DND-41 (cell line): ENCODE results near the gene NFKBIL1.

Experiments
- ATAC-seq: fragments of 200-7000 bp; cut with Tn5 transposase; 3 replicates; pipeline ENCODE4 v1.9.1; 2021; ENCODE audit warnings: low read depth; ENCODE audit not compliant: insufficient read depth
- DNase-seq: peaks from one replicate; pipeline ENCODE4 v3.0.0-alpha.2; 2020
- H2AFZ ChIP-seq: 2 replicates; pipeline ENCODE4 v1.6.0; 2012; ENCODE audit warnings: low read depth, low read length
- H3K27ac ChIP-seq: 2 replicates; pipeline ENCODE4 v1.5.1; 2012; ENCODE audit warnings: low read length, inconsistent platforms
- H3K27me3 ChIP-seq: fragments of 200-600 bp; sonication (generic); 2 replicates; pipeline ENCODE4 v1.6.0; 2012; ENCODE audit warnings: low read length, mild to moderate bottlenecking, inconsistent platforms; ENCODE audit not compliant: insufficient read depth, poor library complexity
- H3K36me3 ChIP-seq: 2 replicates; pipeline ENCODE4 v1.5.1; 2012; ENCODE audit warnings: low read length, inconsistent platforms; ENCODE audit not compliant: insufficient read depth
- H3K4me1 ChIP-seq: 2 replicates; pipeline ENCODE4 v1.5.1; 2012; ENCODE audit warnings: mild to moderate bottlenecking, low read length; ENCODE audit not compliant: insufficient read depth
- H3K4me2 ChIP-seq: 2 replicates; pipeline ENCODE4 v1.6.0; 2012; ENCODE audit warnings: mild to moderate bottlenecking, moderate library complexity, low read length, inconsistent platforms; ENCODE audit not compliant: insufficient read depth
- H3K4me3 ChIP-seq, 2 experiments: fragments of 200-600 bp in 1 of 2; shearing (Covaris generic) in 1 of 2; 2 replicates each; pipeline ENCODE4 v1.5.1; 2012 to 2016; ENCODE audit warnings: inconsistent platforms in 2 of 2, low read length in 2 of 2, mild to moderate bottlenecking in 2 of 2, low read depth in 1 of 2, moderate library complexity in 1 of 2
- H3K79me2 ChIP-seq: 2 replicates; pipeline ENCODE4 v1.6.0; 2012; ENCODE audit warnings: low read length, inconsistent platforms; ENCODE audit not compliant: insufficient read depth
- H3K9ac ChIP-seq: 2 replicates; pipeline ENCODE4 v1.6.0; 2012; ENCODE audit warnings: low read depth, mild to moderate bottlenecking, inconsistent platforms, low read length, moderate library complexity
- H3K9me3 ChIP-seq: 2 replicates; pipeline ENCODE4 v1.5.1; 2012; ENCODE audit warnings: low read length, moderate library complexity, mild to moderate bottlenecking, inconsistent platforms; ENCODE audit not compliant: insufficient read depth, severe bottlenecking
- H4K20me1 ChIP-seq: 2 replicates; pipeline ENCODE4 v1.6.0; 2012; ENCODE audit warnings: low read length; ENCODE audit not compliant: insufficient read depth
- EZH2 ChIP-seq: IDR thresholded peaks from 3 replicates; pipeline ENCODE4 v1.6.1; 2012; ENCODE audit warnings: borderline replicate concordance, low read depth, mild to moderate bottlenecking, moderate library complexity, low read length, inconsistent platforms; ENCODE audit not compliant: severe bottlenecking
- TF ChIP-seq, protein P1 (sequence below): IDR thresholded peaks from 2 replicates; pipeline ENCODE4 v1.5.1; 2012; ENCODE audit warnings: borderline replicate concordance, low read length, moderate library complexity, mild to moderate bottlenecking; ENCODE audit not compliant: poor library complexity, severe bottlenecking; ENCODE audit errors: extremely low read depth

The NFKBIL1 gene

DNA sequence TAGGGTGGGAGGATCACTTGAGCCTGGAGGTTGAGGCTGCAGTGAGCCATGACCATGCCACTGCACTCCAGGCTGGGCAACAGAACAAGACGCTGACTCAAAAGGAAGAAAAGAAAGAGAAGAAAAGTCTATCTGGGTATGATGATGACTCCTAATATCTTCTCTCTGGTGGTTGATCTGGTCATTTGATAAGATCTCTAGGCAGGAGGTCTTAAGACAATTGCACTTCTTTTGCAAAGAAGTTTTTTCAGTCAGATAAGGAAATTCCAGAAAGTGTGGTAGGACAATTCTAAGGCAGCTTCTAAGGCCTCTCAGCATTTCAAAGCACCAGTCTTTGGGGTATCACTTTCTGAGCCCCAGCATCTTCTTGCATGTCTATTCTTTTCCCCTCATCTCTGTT lies 59.9 kb downstream of the NFKBIL1 start:
- H3K9ac ChIP-seq = no peak overlapping the region
- no peak overlapping the region for H3K4me3 ChIP-seq
- no peaks in the 10 kb centered on the region for H3K27me3 ChIP-seq
- H3K4me1 ChIP-seq = no peaks in the 10 kb centered on the region
- ATAC-seq (no peak), DNase-seq (no peak)
- H3K79me2 ChIP-seq = no peaks in the 10 kb centered on the region
- TF ChIP-seq EZH2 = no peak
- TF ChIP-seq, protein P1, sequence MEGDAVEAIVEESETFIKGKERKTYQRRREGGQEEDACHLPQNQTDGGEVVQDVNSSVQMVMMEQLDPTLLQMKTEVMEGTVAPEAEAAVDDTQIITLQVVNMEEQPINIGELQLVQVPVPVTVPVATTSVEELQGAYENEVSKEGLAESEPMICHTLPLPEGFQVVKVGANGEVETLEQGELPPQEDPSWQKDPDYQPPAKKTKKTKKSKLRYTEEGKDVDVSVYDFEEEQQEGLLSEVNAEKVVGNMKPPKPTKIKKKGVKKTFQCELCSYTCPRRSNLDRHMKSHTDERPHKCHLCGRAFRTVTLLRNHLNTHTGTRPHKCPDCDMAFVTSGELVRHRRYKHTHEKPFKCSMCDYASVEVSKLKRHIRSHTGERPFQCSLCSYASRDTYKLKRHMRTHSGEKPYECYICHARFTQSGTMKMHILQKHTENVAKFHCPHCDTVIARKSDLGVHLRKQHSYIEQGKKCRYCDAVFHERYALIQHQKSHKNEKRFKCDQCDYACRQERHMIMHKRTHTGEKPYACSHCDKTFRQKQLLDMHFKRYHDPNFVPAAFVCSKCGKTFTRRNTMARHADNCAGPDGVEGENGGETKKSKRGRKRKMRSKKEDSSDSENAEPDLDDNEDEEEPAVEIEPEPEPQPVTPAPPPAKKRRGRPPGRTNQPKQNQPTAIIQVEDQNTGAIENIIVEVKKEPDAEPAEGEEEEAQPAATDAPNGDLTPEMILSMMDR = no peak
- no peak overlapping the region for H3K27ac ChIP-seq
- no peaks in the 10 kb centered on the region for H3K36me3 ChIP-seq
- no peaks in the 10 kb centered on the region for H4K20me1 ChIP-seq
- no peaks in the 10 kb centered on the region for H3K9me3 ChIP-seq
- no peak overlapping the region for H2AFZ ChIP-seq
- H3K4me2 ChIP-seq = no peak overlapping the region
